TTC549 (cell line): Measurements from ENCODE around the gene MYADML2.
A peak's percentile ranks its signal among the peaks of the same experiment; 100 is the strongest.
"Not testable (repeated sequence)": the region's sequence is repeated elsewhere in the genome, so short reads cannot be mapped to it uniquely, and the experiment has no call there.

ENCODE experiments used
- FAIRE-seq: peaks from 2 replicates; lab custom pipeline; 2012; peaks lifted over from hg19 to GRCh38; lab: Jason Lieb, UNC

Gene MYADML2

GRCh38 chr17:81924557-81925532 is 22.2 kb downstream of the MYADML2 start:
- no peak for FAIRE-seq

GRCh38 chr17:81923302-81924260 is 23.5 kb downstream of the MYADML2 start:
- FAIRE-seq, result no peak

- FAIRE-seq, result no peak
These were observed 24.3 kb downstream of the MYADML2 start for GRCh38 chr17:81922566-81923301.

GRCh38 chr17:81921996-81922565 is 25.0 kb downstream of the MYADML2 start:
- no peak for FAIRE-seq

GRCh38 chr17:81921537-81921862 is 25.5 kb downstream of the MYADML2 start:
- FAIRE-seq, result peak; percentile 55

GRCh38 chr17:81920612-81921536 is 26.2 kb downstream of the MYADML2 start:
- FAIRE-seq, result no peak

- FAIRE-seq, result no peak
These were observed 28.0 kb downstream of the MYADML2 start for GRCh38 chr17:81918832-81919545.

GRCh38 chr17:81918333-81918669 is 28.7 kb downstream of the MYADML2 start:
- FAIRE-seq, result not testable (repeated sequence)

GRCh38 chr17:81917565-81918332 is 29.3 kb downstream of the MYADML2 start, which contains the start of gene SIRT7:
TSS of gene SIRT7 (minus strand) at chr17:81918176. CDS start at chr17:81918131, 45 bp downstream.
- no peak for FAIRE-seq

GRCh38 chr17:81916234-81917001 is 30.6 kb downstream of the MYADML2 start:
- FAIRE-seq, result no peak

- no peak for FAIRE-seq
These were observed 31.7 kb downstream of the MYADML2 start for GRCh38 chr17:81915331-81915730.

- FAIRE-seq, result no peak
These were observed 32.8 kb downstream of the MYADML2 start for GRCh38 chr17:81914103-81914850.

GRCh38 chr17:81913394-81914102 is 33.5 kb downstream of the MYADML2 start:
- FAIRE-seq, result no peak

GRCh38 chr17:81912441-81913309 is 34.4 kb downstream of the MYADML2 start:
- FAIRE-seq, result no peak

GRCh38 chr17:81911969-81912368 is 35.1 kb downstream of the MYADML2 start:
- no peak for FAIRE-seq
